Stimulated activated CD8-positive, alpha-beta memory T cell treated with anti-CD3 and anti-CD28 coated beads, Interleukin-15, amount 100 ng/mL, for 48 hours (primary cell): Measurements from ENCODE around the gene CENPN.

Experiments
- DNase-seq, 2 donors: peaks; one replicate each; pipeline ENCODE4 v3.0.0-alpha.2; 2020; ENCODE audit warnings: low read depth in 2 of 2

Gene CENPN

DNA sequence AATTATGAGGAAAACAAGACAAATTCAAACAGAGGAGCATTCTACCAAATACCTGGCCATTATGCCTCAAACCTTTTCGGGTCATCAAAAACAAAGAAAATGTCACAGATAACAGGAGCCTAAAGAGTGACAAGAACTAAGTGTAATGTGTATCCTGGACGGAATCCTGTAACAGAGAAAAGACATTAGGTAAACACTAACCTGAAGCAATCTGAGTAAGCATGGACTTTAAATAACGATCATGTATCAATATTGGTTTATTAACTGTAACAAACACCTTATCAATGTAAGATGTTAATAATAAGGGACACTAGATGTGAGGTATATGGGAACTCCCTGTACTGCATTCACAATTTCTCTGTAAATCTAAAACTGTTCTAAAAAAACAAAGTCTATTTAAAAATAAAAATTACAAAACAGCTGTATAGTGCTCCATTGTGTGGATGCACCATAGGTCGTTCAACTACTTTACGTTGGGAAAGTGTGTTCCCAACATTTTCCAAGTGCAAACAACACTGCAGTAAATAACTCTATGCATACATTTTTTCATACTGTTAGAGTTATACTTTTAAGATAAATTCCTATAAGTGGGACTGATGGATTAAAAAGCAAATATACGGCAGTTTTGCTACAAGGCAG lies 15.1 kb upstream of the CENPN start:
- no peak for DNase-seq

DNA sequence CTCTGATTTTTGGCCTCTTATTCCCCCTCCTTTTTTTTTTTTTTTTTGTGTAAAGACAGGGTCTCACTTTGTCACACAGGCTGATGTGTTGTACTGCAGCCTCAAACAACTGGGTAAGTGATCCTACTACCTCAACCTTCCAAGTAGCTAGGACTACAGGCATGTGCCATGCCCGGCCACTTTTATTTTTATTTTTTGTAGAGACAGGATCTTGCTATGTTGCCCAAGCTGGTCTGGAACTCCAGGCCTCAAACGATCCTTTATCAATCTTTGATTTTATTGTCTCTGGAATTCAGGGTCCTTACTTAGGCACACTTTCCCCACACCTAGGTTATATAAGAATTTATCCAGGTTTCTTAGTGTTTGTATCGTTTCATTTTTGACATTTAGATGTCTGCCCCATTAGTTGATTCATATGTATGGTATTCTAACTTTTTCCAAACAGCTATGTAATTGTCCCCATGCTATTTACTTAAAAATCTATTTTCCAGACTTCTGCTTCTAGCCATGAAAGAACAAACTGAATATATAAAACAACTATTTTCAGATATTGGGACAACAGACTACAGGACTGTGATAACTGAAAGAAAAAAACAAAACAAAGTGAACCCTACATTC lies 14.2 kb upstream of the CENPN start:
- no peak for DNase-seq

DNA sequence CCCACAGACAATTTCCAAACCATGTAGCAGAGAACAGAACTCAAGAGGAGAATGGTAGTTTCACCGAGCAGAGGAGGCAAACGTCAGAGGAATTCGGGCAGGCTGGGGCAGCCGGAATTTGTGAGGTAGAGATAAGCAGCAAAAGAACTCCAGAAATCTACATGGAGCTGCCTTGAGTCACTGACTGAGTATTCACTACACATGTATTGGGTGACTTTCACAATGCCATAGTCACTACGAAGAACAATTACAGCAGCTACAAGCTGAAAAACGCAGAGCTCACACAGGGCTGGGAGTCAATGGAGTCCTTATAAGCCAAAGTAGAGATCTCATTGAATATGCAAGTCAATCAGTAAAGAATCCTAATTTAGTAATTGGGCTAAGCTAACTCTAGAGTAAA lies 13.7 kb upstream of the CENPN start:
- DNase-seq = no peak

DNA sequence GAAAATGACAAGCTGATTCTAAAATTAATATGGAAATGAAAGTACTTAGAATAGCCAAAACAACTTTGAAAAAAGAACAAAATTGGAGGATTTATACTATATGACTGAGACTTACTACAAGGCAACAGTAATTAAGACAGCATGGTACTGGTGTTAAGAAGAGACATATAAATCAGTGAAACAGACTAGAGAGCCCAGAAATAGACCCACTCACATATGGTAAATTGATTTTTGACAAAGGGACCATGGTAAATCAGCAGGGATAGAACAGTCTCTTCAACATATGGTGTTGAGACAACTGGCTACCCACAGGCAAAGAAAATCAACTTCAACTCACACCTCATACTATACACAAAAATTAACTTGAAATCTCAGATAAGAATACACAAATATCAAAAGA lies 13.2 kb upstream of the CENPN start:
- DNase-seq = no peak

DNA sequence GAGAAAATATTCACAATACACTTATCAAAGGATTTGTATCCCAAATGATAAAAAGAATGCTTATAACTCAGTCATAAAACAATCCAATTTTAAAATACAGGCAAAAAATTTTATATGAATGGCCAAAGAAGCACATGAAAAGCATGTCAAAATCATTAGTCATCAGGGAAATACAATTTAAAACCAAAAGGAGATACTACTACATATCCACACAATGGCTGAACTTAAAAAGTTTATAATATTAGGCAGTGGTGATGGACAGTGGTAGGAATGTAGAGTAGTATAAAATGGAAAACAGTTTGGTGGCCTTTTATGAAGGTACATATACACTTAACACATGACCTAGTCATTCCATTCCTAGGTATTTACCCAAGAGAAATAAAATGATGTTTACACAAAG lies 12.6 kb upstream of the CENPN start:
- DNase-seq = no peak

DNA sequence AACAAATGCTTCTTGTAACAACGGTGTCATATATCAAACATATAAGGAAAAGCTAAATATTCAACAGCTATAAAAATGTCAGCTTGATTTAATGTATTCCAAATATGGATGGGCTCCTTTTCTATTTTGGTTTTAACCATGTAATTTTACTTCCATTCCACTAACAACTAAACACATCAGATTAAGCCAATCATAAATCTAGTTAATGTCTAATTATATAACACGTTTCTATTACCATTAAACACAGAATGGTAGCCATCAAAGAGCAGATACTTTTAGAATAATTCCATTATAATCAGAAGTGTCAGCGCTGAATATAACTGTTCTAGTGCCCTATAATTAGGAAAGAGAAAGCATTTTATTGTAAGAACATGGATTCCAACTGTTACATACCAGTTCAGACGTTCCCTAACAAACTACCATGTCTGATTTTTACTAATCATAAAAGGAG lies 10.3 kb upstream of the CENPN start:
- no peak for DNase-seq

DNA sequence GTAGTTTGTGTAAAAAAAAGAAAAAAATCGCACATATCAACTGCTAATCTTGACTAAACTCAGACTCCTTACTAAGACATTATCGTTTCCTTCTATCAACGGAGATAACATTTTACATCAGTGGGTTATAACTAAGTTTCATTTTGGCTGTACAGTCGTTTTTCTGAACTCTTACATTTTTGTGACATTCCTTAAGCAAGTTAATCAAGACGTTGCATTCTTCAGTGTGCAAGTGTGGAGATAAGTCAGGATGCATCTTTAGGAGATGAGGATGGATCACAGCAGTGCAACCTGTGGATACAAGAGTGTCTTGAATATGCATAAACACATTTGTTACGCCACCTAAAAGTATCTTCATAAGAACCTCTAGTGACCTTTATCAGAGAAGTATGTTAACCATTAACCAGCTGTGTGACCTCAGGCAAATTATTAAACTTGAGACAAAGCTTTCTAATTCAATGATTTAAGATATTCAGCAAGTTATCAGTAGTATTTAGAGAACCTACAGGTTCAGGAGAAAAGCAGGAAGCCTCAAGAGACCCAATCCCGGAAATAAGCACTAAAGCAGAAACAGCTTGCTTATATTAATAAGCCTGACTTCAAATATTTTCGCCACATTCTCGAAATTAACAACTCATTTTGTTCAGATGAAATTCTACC lies 9.7 kb upstream of the CENPN start:
- no peak for DNase-seq

DNA sequence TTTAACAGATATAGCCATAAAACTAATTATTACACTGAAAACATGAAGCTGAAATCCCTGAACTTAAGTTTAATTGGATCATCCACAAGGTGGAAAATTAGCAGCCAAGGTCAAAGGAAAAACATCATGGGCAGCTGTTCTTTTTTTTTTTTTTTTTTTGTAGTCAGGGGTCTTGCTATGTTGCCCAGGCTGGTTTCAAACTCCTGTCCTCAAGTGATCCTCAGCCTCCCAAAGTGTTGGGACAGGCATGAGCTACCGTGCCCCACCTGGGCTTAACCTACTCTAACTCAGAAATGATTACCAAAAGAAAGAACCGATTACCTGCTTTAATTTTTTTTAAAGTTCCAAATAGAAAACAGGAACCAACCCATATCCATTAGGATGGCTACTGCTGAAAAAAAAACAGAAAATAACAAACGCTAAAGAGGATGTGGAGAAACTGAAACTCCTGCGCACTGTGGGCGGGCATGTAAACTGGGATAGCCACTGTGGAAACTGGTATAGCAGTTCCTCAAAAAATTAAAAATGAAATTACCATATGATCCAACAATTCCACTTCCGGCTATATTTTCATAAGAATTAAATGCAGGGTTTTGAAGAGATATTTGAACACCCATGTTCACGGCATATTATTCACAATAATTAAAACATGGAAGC lies 8.9 kb upstream of the CENPN start:
- no peak for DNase-seq

DNA sequence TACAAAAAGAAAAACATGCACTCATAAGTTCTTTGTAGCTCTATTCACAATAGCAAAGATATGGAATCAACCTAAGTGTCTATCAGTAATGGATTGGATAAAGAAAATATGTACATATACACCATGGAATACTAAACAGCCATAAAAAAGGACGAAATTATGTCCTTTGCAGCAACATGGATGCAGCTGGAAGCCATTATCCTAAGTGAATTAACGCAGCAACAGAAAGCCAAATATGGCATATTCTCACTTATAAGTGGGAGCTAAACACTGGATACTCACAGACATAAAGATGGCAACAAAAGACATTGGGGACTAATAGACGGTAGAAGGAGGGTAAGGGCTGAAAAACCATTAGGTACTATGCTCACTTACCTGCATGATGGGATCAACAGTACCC lies 6.1 kb upstream of the CENPN start:
- DNase-seq = no peak

DNA sequence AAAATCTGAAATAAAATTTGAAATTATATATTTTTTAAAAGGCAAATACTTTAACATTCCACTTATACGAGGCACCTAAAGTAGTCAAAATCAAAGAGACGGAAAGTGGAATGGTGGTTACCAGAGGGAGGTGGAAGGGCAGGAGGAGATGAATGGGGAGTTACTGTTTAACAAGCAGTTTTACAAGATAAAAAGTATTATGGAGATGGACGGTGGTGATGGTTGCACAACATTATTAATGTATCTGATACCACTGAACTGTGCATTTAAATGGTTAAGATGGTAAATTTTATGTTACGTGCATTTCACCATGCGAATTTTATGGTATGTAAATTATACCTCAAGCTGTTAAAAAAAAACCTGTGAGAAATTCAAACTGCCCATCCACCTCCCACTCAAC lies 5.7 kb upstream of the CENPN start:
- DNase-seq = no peak

DNA sequence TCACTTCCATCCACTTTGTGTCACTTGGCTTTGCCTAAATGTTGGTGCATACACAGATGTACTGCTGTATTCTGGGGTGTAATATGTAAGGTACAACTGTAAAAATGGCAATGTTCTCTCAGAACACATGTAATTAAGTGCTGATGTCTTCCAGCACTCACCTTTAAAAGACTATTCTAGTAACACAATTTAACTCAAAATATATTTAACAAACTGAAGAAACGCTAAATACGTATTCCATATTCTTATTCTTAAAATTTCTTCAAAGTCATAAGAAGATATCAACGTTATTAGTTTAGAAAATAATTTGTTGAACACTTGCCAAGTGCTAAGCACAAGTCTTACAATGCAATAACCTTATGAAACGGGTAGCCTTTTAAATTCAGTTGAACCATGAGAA lies 4.0 kb upstream of the CENPN start:
- no peak for DNase-seq

DNA sequence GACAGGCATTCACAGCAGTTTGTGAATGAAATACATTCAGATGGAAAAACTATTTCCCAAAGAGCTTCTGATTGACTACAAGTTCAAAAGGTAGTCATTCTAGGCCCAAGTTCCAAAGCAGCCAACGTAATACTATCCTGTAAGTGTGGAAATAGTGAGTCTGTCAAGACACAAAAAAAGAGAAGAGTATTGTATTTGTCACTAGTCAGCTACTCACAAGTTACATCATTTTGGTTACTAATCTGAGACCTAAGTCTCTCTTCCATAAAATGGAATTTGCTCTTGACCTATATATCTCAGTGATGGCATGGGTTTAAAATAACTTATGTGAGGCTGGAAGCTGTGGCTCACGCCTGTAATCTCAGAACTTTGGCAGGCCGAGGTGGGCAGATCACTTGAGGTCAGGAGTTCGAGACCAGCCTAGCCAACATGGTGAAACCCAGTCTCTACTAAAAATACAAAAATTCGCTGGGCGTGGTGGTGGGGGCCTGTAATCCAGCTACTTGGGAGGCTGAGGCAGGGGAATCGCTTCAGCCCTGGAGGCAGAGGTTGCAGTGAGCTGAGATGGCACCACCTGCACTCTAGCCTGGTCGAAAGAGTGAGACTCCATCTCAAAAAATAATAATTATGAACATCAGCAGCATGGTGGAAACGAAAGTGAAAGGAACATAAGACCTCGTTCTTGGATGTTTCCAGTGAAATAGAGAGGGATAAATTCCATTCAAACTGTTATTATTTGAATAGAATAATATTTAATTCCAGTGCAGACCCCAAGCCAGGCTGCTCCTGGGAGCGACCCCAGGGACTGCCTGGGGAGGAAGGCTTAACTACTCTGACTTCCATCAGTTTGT lies 3.2 kb upstream of the CENPN start:
- no peak for DNase-seq

DNA sequence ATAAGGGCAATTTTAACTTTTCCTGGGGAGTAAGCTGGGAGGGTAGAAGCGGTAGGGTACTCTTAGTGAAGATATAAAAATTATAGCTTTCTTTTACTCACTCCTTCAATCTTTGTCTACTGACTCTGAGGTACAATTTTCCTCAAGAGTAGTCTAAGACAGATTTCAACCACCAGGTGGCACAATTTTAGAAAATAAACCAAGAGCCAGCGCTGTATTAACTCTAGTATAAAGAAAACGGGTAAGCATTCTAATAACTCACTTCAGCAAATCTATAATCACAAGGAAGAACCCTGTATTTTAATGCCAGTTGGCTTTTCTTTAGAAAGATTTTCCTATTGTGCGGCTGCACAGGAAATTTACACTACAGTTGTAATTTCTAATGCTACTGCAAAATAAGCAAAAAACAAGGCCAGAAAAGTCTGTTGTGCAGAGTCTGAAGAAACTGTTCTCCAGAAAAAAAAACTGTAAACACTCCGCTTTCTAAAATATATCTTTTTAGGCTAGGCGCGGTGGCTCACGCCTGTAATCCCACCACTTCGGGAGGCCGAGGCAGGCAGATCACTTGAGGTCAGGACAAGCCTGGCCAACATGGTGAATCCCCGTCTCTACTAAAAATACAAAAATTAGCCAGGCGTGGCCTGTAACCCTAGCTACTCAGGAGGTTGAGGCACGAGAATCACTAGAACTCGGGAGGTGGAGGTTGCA lies 2.2 kb upstream of the CENPN start:
- DNase-seq = no peak

DNA sequence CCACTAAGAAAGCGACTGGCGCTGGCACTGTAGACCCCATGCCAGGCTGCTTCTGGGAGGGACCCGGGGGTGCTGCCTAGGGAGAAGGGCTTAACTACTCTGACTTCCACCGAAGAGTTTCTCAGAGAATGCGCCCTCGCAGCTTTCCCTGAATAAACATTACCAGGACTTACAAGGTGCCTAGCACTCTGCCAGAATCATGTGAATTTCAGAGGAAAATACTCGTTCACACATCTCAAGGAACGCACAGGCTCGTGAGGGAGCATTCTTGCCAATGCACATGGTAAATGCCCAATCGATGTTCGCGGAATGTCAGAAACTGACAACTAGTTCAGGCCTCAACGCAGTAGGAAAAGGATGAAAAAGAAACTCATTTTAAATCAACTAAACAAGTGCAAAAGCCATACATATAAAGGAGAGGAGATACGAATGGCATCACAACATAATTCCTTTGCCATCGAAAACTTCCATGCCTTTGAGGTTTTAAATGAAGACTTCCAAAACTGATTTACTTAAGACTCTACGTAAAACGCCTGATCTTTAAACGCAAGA lies 1.3 kb upstream of the CENPN start:
- DNase-seq = no peak

DNA sequence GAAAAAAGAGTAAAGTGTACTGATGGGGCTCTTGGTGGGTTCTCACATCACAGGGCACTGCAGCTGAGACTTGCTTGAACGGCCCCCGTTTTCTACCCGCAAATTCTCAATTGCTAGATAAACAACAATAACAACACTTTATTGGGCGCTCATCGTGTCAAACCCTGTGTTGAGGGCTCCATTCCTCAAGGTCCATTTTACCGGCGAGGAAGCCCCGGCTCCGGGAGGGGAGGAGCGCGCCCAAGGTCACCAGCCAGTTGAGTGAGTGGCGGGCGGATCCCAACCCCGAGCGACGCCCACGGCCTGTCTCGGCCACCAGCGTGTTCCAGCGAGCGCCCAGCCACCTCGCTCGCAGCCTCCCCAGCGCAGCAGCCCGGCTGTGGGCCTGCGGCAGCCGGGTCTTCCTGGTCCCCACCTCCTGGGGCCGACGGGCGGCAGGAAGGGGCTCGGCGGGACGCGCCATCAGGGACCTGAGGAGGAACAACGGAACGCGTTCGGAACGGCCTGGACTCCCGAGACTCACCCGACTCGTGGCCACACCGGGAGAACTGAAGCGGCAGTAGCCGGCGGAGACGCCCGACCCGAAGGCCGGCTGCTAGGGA lies 702 bp upstream of the CENPN start:
- peak; percentile 65 to 69 for DNase-seq

DNA sequence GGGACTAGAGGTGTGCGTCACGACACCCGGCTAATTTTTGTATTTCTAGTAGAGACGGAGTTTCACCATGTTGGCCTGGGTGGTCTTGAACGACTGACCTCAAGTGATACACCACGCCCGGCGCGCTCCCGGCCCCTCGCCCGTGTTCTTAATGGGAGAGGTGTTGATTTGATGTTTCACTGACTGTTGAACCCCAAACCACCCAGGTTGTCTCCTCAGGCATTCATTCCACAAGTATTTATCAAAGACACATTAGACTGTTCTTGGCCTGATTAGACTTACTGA lies 1.4 kb downstream of the CENPN start:
- DNase-seq = no peak

DNA sequence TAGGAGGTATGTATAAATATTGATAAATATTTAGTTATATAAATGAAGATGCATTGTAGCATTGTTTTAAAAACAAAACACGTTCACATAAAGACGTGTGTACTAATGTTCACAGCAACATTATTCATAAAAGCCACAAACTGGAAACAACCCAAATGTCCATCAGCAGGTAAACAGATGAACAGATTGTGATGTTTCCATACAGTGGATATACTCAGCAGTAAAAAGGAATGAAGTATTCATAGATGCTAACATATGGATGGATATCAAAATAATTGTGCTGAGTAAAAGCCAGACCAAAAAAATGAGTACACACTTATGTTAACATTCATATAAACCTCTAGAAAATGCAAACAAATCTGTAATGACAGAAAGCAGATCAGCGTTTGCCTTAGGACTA lies 6.0 kb downstream of the CENPN start:
- no peak for DNase-seq

DNA sequence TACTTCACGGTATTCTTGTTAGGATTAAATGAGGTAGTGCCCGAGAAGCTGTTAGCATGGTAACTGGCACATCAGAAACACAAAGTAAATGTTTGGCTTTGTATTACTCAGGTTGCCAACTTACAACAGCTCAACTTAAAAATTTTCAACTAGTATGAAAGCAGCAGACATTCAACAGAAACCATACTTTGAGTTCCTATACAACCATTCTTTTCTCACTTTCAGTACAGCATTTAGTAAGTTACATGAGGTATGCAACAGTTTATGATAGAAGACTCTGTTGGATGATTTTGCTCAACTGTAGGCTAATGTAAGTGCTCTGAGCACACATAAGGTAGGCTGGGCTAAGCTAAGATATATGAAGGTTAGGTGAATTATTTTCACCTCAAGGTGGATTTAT lies 7.7 kb downstream of the CENPN start:
- DNase-seq = no peak

DNA sequence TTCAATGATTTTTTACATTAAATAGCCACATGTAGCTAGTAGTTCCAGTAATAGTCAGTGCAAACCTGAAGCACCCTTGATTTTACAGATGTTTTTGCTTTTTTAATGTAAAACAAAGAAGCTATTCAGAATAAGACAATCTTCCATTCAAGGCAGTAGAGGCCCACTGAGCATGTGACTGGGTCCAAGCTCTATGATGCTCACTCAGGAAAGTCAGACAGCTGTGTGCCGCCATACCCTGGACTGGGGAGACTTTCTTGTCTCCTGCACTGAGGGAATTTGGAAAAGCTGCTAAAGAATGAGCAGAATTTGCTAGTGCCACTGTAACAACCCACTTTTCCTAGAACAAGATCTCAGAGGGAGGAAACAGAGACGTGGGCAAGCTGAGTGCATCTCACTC lies 11.5 kb downstream of the CENPN start:
- DNase-seq = no peak

DNA sequence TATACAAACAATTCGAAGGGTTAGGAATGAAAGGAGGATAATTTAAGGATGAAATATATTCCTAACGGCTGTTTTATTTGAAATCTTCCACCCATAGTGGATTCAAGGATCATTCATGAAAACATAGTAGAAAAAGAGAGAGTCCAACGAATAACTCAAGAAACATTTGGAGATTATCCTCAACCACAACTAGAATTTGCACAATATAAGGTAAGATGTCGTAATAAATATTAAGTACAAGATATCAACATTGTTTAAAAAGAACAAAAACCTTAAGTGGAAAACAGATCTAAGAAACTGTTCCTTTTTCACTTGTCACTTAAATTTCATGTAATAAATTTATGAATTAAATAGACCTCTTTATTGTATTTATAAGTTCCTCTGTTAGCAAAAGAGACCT lies 19.4 kb downstream of the CENPN start:
- DNase-seq = no peak
